CD4-positive, alpha-beta T cell treated with Interferon gamma for 1 hour (primary cell): ENCODE results near the gene MSRB3.
"Not testable (repeated sequence)": the region's sequence is repeated elsewhere in the genome, so short reads cannot be mapped to it uniquely, and the experiment has no call there.

Source experiments
- DNase-seq: peaks from one replicate; pipeline ENCODE4 v3.0.0-alpha.2; 2020

The MSRB3 gene

GRCh38 chr12:65292241-65292640, 13.8 kb downstream of the MSRB3 start:
- no peak for DNase-seq

DNA sequence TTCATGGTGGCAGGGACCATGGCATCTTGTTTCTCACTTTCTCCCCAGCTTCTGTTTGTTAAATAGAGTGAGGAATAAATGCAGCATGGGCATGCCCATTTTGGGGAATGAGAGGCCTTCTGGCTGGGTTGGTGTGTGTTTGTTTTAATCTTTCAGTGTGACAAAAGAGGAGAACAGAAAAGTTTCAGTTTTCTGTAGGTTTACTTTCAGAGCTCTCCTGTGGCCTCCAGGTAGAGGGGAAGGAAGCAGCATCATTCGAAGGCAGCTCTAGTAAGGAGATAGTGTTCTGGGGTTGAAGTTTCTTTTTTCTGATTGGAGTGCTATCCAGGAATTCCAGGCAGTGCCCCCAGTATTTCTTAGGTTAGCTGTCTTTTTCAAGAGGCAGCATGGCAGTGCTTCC, 15.3 kb downstream of the MSRB3 start:
- DNase-seq: no peak

GRCh38 chr12:65294641-65295262, 16.3 kb downstream of the MSRB3 start:
- DNase-seq: no peak

- DNase-seq: no peak
Measured at GRCh38 chr12:65296508-65297265, 18.2 kb downstream of the MSRB3 start.

GRCh38 chr12:65300097-65300496, 21.6 kb downstream of the MSRB3 start:
- no peak for DNase-seq

DNA sequence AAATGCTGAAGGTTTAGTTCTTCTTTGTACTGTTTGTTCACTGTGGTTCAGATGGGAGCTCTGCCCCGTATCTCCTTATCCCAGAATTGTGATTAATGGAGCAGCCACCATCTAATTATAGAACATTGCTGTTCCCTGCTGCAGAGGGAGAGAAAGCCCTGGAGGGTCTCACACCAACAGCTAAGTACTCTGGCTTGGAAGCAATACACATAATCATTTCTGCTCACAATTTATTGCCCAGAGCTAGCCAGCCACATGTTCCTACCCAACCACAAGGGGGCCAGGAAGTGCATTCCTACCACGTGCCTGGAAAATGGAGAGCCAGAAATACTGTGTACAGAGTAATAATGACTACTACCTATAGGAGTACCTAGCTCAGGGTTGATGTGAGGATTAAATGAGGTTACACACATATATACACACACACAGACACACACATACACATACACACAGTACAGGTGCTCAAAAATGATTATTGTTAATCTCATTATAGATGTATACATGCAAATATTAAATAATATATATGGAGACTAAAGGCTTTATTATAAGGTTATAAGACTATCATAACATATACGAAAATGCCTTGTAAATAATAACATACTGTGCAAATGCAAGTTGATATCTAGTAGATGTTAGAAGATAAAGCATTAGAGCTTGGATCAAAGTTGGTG, 22.3 kb downstream of the MSRB3 start:
- no peak for DNase-seq

DNA sequence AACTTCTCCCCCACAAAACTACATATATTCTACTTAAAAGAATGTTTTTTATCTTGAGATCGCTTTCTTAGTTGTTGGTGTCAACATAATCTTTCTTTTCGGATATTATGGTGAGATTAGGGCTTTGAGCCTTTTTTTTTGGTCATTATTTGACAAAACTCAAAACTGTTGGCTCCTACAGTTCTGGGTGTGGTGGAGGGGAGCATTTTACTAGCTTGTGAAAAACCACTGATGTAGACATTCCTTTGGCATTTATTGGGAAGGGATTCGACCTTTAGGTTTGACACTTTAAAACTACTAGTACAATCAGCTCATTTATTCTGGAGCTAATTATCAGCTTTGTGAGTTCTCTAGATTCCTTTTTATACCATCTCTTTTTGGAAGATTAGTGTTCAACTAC, 24.4 kb downstream of the MSRB3 start:
- no peak for DNase-seq

DNA sequence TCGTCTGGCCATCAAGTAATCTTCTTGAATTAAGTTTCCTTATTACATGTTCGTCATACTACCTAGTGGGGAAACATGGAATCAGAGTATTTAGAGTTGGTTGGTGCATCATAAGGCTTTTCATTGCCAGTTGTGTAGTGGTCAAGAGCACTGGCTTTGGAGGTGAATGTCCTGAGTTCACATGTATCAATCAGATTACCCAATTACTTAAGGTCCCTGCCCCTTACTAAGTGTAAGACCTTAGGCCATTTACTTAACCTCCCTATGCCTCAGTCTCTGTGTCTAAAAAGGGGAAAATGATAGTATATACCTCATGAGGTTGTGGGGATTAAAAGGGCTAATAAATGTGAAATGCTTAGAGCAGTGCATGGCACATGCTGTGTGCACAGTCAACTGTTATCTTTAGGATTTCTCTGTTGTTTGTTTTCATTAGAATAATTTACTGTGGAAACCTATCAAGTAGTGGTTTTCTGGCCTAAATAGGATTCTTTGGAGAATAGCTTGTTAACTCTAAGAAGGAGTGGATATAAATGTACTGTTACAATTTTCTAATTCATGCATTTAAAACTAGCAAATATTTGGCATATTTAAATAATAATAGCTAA, 27.0 kb downstream of the MSRB3 start:
- DNase-seq: no peak

DNA sequence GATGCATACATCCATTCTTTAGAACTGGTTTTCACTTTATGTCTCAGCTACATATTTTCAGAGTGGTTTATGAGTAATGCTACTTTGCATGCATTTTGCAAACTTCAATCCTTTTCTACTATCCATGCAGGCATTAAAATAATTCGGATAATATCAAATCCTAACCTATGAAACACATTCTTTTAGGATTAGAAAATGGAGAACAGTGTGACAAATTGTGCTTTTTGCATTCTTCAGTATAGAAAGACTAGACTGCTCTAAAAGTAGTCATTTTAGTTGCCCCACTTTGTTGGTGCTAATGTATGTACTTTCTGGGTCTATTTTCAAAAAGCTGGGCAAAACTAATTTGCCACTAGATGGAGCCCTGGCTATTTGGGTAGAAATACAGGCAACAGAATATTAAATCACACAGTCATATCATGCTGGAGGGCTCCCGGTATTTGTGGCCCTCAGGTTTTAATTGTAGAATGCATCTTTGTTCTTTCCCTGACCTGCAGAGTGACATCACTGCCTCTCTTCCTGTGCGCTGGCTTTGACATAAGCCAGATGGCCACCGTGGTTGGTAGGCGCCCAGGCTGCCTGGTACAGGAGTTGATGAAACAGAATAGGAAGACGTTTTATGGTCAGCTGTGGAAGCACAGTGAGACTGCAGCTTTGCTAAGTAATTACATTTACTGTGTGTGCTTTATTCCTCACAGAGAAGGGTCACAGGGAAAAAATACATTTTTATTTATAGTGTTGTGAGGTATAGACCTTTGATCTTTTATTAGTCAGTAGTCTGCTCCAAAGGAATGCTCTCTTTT, 28.1 kb downstream of the MSRB3 start:
- DNase-seq: no peak

DNA sequence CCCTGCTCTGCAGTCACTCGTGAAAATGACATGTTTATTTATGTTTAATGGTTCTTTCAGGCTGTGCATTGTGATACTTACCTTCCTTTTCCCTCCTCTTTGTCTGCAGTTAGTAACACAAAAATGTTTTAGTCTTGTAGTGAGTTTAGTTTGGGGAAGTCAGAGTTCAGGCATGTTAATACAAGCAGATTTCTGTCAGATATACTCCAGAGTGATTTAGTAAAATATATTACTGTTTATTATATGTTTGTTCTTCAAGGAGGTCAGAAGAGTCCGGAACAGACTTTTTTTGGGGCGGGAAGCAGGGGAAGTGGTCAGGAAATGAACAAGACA, 28.7 kb downstream of the MSRB3 start:
- no peak for DNase-seq

GRCh38 chr12:65308006-65308405, 29.5 kb downstream of the MSRB3 start:
- no peak for DNase-seq

DNA sequence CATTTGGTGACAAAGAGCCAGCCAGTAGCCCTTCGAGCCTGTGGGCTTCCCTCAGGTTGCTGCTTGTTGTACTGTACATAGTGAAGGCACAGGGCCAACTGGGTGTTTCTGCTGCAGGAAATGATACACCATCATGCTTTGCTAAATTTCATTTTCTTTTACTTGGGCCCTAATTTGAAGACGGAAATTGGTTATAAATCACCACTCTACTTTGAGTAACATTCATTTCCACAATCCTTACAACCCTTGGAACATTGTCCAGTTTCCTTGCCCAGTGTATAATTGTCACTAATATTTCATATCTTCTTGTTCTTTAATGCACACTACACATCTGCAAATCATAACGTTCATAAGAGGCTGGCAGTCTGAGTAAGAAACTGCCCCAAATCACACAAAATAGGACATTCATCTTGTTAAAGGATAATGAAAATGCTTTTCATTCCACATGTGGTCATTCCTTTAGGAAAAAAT, 30.2 kb downstream of the MSRB3 start:
- DNase-seq: no peak

DNA sequence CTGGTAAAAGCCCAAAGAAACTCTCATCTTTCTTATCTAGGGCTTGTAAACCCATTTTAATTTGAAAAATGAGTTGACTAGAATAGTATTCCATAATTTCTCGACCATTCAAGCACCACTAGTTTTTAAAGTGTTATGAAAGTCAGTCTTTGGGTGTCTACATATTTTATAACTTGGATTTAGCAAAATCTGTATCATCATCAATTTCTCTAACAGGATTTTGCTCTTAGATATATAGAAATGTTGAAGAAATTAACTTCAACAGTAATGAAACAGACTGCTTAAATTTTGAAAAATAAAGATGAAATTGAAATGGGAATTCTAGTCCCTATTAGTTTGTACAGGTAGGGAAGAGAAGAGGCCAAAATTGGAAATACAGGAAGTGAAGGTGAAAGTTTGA, 32.8 kb downstream of the MSRB3 start:
- DNase-seq: no peak

GRCh38 chr12:65313719-65314317, 35.3 kb downstream of the MSRB3 start:
- DNase-seq: no peak

DNA sequence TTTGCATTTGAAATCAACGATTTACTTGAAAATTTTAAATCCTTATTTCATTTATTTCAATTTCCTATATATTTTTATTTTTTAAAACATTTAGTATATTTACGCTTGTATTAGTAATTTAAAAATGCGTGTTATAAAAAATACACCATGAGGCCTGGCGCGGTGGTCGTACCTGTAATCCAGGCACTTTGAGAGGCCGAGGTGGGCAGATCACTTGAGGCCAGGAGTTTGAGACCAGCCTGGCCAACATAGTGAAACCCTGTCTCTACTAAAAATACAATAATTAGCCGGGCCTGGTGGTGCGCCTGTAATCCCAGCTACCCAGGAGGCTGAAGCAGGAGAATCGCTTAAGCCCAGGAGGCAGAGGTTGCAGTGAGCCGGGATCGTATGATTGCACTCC, 36.8 kb downstream of the MSRB3 start:
- not testable (repeated sequence) for DNase-seq

DNA sequence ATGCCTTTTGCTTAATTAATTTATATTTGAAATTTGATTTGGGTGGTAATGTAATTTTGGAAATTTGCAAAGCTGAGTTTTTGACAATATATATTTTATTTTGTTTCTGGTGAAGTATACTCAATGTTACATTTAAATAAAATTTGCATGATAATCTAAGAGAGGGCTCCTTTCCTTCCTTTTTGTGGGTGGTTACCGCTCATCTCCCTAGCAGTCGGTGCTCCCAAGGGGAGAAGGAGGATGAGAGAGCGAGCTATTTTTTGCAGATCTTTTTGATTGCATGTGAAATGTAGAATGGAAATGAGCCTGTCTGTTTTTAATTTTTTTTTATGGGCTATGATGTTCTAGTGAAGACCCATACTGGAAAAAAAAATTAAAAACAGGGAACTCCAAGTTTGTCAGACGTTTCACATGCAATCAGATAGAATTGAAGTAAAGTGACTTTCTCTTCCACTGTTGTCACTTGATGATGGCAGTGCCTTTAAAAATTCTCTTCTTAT, 39.8 kb downstream of the MSRB3 start:
- no peak for DNase-seq

GRCh38 chr12:65319688-65320200, 41.3 kb downstream of the MSRB3 start:
- no peak for DNase-seq

- DNase-seq: no peak
Measured at GRCh38 chr12:65323070-65323469, 44.6 kb downstream of the MSRB3 start.

GRCh38 chr12:65324056-65324455, 45.6 kb downstream of the MSRB3 start:
- no peak for DNase-seq

DNA sequence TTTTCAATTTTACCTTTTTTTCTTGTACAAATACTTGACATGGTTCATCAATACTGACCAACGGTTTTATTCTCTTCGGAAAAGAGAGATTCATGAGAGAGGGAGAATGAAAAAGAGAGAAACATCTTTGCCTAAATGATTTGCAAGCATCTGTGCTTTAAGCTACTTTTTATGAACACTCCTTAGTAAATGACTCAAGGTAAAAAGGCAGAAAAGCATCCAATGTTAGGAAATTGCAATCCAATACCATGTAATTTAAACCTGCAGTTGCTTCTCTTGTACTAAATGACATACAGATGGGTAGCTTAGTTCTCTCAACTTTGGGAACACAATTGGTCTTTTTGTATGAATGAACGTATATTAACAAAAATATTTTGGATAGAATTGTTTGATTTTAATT, 46.1 kb downstream of the MSRB3 start:
- DNase-seq: no peak

- no peak for DNase-seq
Measured at GRCh38 chr12:65325183-65325582, 46.7 kb downstream of the MSRB3 start.

DNA sequence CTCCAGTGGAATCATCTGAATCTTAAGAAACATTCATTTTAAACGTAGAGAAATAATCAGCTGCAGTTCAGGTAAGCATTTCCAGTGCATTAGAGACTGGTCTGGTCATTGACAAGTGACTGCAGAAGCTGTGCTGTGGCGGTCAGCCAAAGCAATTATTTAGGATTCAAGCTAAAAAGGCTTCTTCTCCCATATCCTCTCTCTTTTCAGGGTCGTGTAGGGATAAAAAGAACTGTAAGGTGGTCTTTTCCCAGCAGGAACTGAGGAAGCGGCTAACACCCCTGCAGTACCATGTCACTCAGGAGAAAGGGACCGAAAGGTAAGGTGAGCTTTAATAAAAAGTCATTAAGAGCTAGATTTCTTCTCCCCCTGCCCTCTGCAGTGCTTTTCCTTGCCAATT, 48.1 kb downstream of the MSRB3 start:
- DNase-seq: no peak
